HEK293T (cell line): Measurements from ENCODE around the gene PLBD1.

Source experiments
- CTCF ChIA-PET: fragments of 350-600 bp; formaldehyde crosslinking; extraction: SDS; loops from one replicate; lab custom pipeline; 2021; ENCODE audit warnings: antibody characterized with exemption, inconsistent platforms; lab: Yijun Ruan, JAX
- POLR2A ChIA-PET: fragments of 350-600 bp; formaldehyde crosslinking; extraction: SDS; loops from one replicate; lab custom pipeline; 2020; ENCODE audit warnings: antibody characterized with exemption, inconsistent platforms; lab: Yijun Ruan, JAX
- DNase-seq: peaks from one replicate; pipeline ENCODE4 v3.0.0; 2012; ENCODE audit warnings: mixed read lengths; ENCODE audit errors: extremely low spot score
- ARNT ChIP-seq: fragments of 450-650 bp; IDR thresholded peaks from 2 replicates; pipeline ENCODE4 v1.6.1; 2017; ENCODE audit warnings: mild to moderate bottlenecking
- BHLHE40 ChIP-seq: fragments of 450-650 bp; IDR thresholded peaks from 2 replicates; pipeline ENCODE4 v1.6.1; 2016; ENCODE audit warnings: mild to moderate bottlenecking, moderate library complexity, borderline replicate concordance
- CTBP1 ChIP-seq: fragments of 450-650 bp; IDR thresholded peaks from 2 replicates; pipeline ENCODE4 v1.6.1; 2016; ENCODE audit warnings: borderline replicate concordance
- ELF4 ChIP-seq: fragments of 450-650 bp; IDR thresholded peaks from 2 replicates; pipeline ENCODE4 v1.6.1; 2017; ENCODE audit warnings: antibody characterized with exemption
- FOXA1 ChIP-seq: fragments of 450-650 bp; IDR thresholded peaks from 2 replicates; pipeline ENCODE4 v1.6.1; 2016; ENCODE audit warnings: mild to moderate bottlenecking
- FOXK2 ChIP-seq: fragments of 450-650 bp; IDR thresholded peaks from 2 replicates; pipeline ENCODE4 v1.6.1; 2016; ENCODE audit warnings: mild to moderate bottlenecking
- FOXM1 ChIP-seq: fragments of 450-650 bp; IDR thresholded peaks from 2 replicates; pipeline ENCODE4 v1.6.1; 2017; ENCODE audit warnings: mild to moderate bottlenecking, borderline replicate concordance
- HDGF ChIP-seq: fragments of 450-650 bp; IDR thresholded peaks from 2 replicates; pipeline ENCODE4 v1.6.1; 2017; ENCODE audit warnings: antibody characterized with exemption, borderline replicate concordance
- L3MBTL2 ChIP-seq: fragments of 450-650 bp; conservative IDR thresholded peaks from 2 replicates; pipeline ENCODE4 v1.6.1; 2016; ENCODE audit warnings: mild to moderate bottlenecking
- LEF1 ChIP-seq: fragments of 450-650 bp; IDR thresholded peaks from 2 replicates; pipeline ENCODE4 v1.6.1; 2017; ENCODE audit warnings: mild to moderate bottlenecking, borderline replicate concordance
- NFRKB ChIP-seq: fragments of 450-650 bp; IDR thresholded peaks from 2 replicates; pipeline ENCODE4 v1.6.1; 2016; ENCODE audit warnings: mild to moderate bottlenecking, moderate library complexity
- SP1 ChIP-seq: fragments of 450-650 bp; IDR thresholded peaks from 2 replicates; pipeline ENCODE4 v1.6.1; 2017
- SUZ12 ChIP-seq: fragments of 450-650 bp; IDR thresholded peaks from 2 replicates; pipeline ENCODE4 v1.6.1; 2016; ENCODE audit warnings: mild to moderate bottlenecking
- TARDBP ChIP-seq: fragments of 450-650 bp; IDR thresholded peaks from 2 replicates; pipeline ENCODE4 v1.6.1; 2016
- ZNF384 ChIP-seq: fragments of 450-650 bp; IDR thresholded peaks from 2 replicates; pipeline ENCODE4 v1.6.1; 2016
- TF ChIP-seq, protein P1 (sequence below): fragments of 450-650 bp; IDR thresholded peaks from 2 replicates; pipeline ENCODE4 v1.6.1; 2016

The PLBD1 gene

GRCh38 chr12:14557966-14558365 lies 9.7 kb downstream of the PLBD1 start:
- ChIA-PET POLR2A (no interaction called here), CTCF (no interaction called here)
- DNase-seq, result no peak
- TF ChIP-seq NFRKB (no peak), FOXA1 (no peak), SUZ12 (no peak), ARNT (no peak), BHLHE40 (no peak), FOXM1 (no peak), LEF1 (no peak), TARDBP (no peak), CTBP1 (no peak), FOXK2 (no peak), L3MBTL2 (no peak)
- TF ChIP-seq, protein P1, sequence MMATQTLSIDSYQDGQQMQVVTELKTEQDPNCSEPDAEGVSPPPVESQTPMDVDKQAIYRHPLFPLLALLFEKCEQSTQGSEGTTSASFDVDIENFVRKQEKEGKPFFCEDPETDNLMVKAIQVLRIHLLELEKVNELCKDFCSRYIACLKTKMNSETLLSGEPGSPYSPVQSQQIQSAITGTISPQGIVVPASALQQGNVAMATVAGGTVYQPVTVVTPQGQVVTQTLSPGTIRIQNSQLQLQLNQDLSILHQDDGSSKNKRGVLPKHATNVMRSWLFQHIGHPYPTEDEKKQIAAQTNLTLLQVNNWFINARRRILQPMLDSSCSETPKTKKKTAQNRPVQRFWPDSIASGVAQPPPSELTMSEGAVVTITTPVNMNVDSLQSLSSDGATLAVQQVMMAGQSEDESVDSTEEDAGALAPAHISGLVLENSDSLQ, result no peak

- no peak for DNase-seq
- TF ChIP-seq, protein P1, result no peak
- no peak for TF ChIP-seq ZNF384
- TF ChIP-seq NFRKB, result no peak
- no peak for TF ChIP-seq FOXM1
- no peak for TF ChIP-seq FOXK2
- TF ChIP-seq SP1, result no peak
- no peak for TF ChIP-seq FOXA1
- no peak for TF ChIP-seq SUZ12
- no peak for TF ChIP-seq HDGF
- TF ChIP-seq ARNT, result no peak
- TF ChIP-seq ELF4, result no peak
- POLR2A ChIA-PET, result no interaction called here
- CTCF ChIA-PET, result no interaction called here
These were observed 13.2 kb downstream of the PLBD1 start for GRCh38 chr12:14554281-14555007.

DNA sequence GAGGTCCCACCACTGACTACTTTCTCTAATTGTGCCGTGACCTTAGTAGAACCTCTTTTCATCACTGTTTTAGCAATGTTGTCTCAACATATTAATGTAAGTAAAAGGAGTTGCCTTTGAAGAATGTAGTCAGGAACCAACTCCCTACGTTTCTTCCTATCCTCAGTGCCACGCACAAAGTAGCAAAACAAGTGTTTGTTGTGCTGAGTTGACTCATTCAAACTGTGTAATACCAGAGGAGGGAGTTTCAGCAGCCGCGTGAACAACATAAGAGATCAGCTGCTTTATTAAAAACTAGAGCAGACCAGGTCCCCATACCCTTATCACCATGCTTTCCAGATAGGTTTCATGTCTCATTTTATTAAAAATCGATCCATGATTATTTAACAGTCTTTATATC lies 19.1 kb downstream of the PLBD1 start:
- TF ChIP-seq CTBP1 (no peak), FOXK2 (no peak), BHLHE40 (no peak), NFRKB (no peak), L3MBTL2 (no peak), FOXM1 (no peak), SP1 (no peak), TARDBP (no peak), ZNF384 (no peak), ELF4 (no peak)
- DNase-seq, result no peak
- POLR2A ChIA-PET, result no interaction called here
- CTCF ChIA-PET, result no interaction called here

DNA sequence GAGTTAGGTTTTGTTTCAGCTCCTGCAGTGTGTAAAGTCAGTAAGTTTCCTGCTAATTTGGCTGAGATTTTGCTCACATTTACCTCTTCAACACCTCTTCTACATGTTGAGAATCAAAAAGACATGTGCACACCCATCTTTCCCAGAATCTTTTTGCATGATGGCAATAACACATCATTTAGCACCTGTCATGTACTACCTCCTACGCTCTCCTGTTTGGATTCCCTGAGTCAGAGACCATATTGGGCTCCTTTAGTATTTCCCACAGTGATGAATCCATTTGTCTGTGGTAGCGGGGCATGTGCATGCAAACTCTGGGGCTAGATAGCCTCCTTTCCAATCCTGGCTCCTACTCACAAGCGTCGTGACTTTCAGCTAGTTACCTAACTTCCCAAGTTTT lies 20.1 kb downstream of the PLBD1 start:
- TF ChIP-seq FOXK2, result no peak
- no peak for TF ChIP-seq ZNF384
- TF ChIP-seq HDGF, result no peak
- no peak for TF ChIP-seq ARNT
- no peak for TF ChIP-seq CTBP1
- TF ChIP-seq BHLHE40, result no peak
- TF ChIP-seq FOXA1, result no peak
- no peak for TF ChIP-seq NFRKB
- TF ChIP-seq LEF1, result no peak
- no peak for TF ChIP-seq ELF4
- TF ChIP-seq, protein P1, result no peak
- no peak for TF ChIP-seq TARDBP
- POLR2A ChIA-PET, result no interaction called here
- DNase-seq, result no peak
- CTCF ChIA-PET, result interaction anchor here (0.8 kb wide), 1 partner anchor 14 kb away, joined by 8 read pairs; no protein-coding TSS in a partner anchor

DNA sequence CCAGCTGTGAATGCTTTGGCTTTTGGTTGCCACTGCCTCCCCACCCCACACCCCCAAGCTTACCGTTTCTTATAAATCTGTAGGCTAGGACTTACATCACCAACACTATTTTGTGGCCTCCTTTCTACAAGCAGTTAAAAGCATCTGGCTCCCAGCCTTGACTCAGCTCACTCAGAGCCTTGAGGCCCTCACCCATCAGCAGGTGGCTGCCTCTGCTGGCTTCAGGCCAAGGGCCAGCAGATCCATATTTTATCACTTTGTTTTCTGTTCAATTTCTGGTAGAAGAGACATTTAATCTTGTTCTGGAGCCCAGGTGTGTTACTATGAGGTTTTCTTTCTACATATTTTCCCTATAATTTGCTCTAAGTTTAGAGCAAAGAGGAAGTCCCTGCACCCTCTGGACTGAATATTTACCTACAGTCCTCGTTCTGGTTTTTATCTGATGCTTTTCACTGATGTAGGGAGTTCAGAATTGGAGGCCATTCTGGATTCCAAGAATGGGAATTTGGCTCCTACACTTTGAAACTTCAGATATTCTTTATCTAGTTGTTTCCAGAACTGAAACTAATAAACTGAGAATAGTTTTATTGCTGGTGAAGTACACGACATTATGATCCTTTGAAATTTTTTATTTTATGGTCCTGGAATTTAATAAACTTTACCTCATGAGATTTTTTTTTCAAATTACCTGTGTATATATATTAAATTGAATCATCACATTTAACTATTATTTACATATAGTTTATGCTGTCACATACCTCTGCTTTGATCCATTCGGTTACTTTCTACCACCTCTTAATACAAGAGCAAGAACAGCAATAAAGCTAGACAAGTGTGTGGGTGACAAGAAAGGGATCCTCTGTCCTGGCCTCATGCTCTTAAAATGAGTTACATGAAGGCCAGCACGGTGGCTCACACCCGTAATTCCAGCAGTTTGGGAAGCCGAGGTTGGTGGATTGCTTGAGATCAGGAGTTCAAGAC lies 22.2 kb downstream of the PLBD1 start:
- TF ChIP-seq SUZ12, result no peak
- no peak for TF ChIP-seq CTBP1
- no peak for TF ChIP-seq FOXK2
- no peak for TF ChIP-seq ARNT
- TF ChIP-seq HDGF, result no peak
- TF ChIP-seq TARDBP, result no peak
- TF ChIP-seq L3MBTL2, result no peak
- no peak for TF ChIP-seq FOXM1
- no peak for TF ChIP-seq SP1
- no peak for TF ChIP-seq NFRKB
- TF ChIP-seq BHLHE40, result no peak
- TF ChIP-seq, protein P1, result no peak
- no peak for TF ChIP-seq ZNF384
- no peak for TF ChIP-seq FOXA1
- no peak for TF ChIP-seq LEF1
- no peak for TF ChIP-seq ELF4
- DNase-seq, result no peak
- ChIA-PET POLR2A (no interaction called here), CTCF (no interaction called here)
